Measurements from ENCODE around the gene PCK2. TPM values are rescaled to one million over a fixed set of nuclear protein-coding genes. Genes with fewer than 3 reads are reported as not detected.

PCK2 gene
- total and polyA plus RNA-seq, 4 donors: 39.8 to 250 (median 221) TPM

DNA sequence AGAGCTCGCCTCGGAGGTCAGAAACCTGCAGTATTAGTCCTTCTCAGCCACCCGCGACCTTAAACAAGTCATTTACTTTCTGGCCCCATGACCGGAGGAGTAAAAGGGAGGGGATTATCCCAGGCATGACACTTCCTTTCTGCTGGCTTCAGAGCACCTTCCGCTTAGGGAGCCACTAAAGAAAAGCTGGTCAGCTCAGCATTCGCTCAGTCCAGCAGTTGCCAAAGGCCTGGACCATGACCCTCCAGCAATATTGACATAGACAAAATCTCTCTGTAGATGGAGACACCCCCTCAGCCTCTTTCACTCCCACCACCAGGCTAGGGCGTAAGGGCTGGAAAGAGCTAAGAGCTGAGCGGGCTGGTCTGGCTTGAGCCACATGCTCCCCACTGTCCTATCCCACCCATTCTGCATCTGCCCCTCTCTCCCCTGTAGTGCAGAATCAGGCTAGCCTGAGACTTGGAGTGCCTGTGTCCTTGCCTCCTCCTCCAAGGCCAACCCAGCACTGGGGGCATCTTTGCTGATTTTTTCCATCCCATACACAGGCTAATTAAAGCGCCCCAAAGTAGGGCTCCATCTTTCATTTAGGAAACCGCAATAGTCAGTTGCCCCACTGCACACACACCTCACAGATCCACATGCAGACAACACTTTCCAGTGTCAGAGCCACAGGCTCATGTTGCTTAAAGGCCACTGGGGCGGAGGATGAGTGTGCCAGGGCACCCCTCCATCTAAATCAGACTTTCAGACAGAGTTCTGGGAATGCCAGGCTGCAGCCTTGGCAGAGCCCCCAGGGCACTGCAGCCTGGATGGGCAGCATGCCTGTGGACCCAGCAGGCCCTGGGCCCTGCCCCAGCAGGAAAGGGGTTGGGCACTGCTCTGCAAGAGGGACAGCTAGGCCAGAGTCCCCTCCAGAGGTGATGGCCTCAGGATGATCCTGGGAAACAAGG, 26.7 kb upstream of the PCK2 start:
- peaks cover 27 to 65% (median 56%) of the 10 kb centered on the region in 4 donors for H3K4me1 ChIP-seq (ENCODE audit: control insufficient read depth in 4 of 4, insufficient read depth in 4 of 4, low read length in 3 of 4)
- WGBS: 39% methylated on average over 12 of the region's 12 CpGs
- H3K27ac ChIP-seq (ENCODE audit: low read depth in 1 of 2, low read length in 2 of 2): peak overlapping the region; percentile 76 to 90
- no peaks in the 10 kb centered on the region for H3K27me3 ChIP-seq (ENCODE audit: control insufficient read depth in 4 of 4, insufficient read depth in 4 of 4, low read length in 3 of 4)
- H3K4me3 ChIP-seq (ENCODE audit: low read depth in 1 of 3, low read length in 3 of 3): peak overlapping the region; percentile 27 to 79 (median 34)
- peak overlapping the region; percentile 71 to 88 for H3K9ac ChIP-seq (ENCODE audit: low read depth in 1 of 2, low read length in 2 of 2)
- H3K36me3 ChIP-seq (ENCODE audit: control insufficient read depth in 4 of 4, insufficient read depth in 3 of 4, low read depth in 1 of 4, low read length in 3 of 4): no peaks in the 10 kb centered on the region
- DNase-seq (ENCODE audit: low spot score): no peak
- TF ChIP-seq, protein P1, sequence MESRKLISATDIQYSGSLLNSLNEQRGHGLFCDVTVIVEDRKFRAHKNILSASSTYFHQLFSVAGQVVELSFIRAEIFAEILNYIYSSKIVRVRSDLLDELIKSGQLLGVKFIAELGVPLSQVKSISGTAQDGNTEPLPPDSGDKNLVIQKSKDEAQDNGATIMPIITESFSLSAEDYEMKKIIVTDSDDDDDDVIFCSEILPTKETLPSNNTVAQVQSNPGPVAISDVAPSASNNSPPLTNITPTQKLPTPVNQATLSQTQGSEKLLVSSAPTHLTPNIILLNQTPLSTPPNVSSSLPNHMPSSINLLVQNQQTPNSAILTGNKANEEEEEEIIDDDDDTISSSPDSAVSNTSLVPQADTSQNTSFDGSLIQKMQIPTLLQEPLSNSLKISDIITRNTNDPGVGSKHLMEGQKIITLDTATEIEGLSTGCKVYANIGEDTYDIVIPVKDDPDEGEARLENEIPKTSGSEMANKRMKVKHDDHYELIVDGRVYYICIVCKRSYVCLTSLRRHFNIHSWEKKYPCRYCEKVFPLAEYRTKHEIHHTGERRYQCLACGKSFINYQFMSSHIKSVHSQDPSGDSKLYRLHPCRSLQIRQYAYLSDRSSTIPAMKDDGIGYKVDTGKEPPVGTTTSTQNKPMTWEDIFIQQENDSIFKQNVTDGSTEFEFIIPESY (IDR thresholded peaks at IDR 0.05): no peak
- peak; percentile 92 for TF ChIP-seq TAF1 (conservative IDR thresholded peaks at IDR 0.05)
- TF ChIP-seq GABPA (IDR thresholded peaks at IDR 0.05 in 1 of 2, conservative IDR thresholded peaks at IDR 0.05 in 1 of 2): no peak
- TF ChIP-seq, protein P2, sequence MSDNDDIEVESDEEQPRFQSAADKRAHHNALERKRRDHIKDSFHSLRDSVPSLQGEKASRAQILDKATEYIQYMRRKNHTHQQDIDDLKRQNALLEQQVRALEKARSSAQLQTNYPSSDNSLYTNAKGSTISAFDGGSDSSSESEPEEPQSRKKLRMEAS (IDR thresholded peaks at IDR 0.05): no peak
- TF ChIP-seq, protein P3, sequence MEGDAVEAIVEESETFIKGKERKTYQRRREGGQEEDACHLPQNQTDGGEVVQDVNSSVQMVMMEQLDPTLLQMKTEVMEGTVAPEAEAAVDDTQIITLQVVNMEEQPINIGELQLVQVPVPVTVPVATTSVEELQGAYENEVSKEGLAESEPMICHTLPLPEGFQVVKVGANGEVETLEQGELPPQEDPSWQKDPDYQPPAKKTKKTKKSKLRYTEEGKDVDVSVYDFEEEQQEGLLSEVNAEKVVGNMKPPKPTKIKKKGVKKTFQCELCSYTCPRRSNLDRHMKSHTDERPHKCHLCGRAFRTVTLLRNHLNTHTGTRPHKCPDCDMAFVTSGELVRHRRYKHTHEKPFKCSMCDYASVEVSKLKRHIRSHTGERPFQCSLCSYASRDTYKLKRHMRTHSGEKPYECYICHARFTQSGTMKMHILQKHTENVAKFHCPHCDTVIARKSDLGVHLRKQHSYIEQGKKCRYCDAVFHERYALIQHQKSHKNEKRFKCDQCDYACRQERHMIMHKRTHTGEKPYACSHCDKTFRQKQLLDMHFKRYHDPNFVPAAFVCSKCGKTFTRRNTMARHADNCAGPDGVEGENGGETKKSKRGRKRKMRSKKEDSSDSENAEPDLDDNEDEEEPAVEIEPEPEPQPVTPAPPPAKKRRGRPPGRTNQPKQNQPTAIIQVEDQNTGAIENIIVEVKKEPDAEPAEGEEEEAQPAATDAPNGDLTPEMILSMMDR (IDR thresholded peaks at IDR 0.05; ENCODE audit: low read depth, low read length, missing input control): no peak
- TF ChIP-seq YY1 (IDR thresholded peaks at IDR 0.05): peak; percentile 36
- TF ChIP-seq JUND (IDR thresholded peaks at IDR 0.05): no peak
- peak; percentile 83 for TF ChIP-seq SP1 (IDR thresholded peaks at IDR 0.05)
- TF ChIP-seq RAD21 (IDR thresholded peaks at IDR 0.05): peak in 1 of 2 donors; percentile 48
- no peak for TF ChIP-seq NR2F2 (IDR thresholded peaks at IDR 0.05)
- TF ChIP-seq, protein P4, sequence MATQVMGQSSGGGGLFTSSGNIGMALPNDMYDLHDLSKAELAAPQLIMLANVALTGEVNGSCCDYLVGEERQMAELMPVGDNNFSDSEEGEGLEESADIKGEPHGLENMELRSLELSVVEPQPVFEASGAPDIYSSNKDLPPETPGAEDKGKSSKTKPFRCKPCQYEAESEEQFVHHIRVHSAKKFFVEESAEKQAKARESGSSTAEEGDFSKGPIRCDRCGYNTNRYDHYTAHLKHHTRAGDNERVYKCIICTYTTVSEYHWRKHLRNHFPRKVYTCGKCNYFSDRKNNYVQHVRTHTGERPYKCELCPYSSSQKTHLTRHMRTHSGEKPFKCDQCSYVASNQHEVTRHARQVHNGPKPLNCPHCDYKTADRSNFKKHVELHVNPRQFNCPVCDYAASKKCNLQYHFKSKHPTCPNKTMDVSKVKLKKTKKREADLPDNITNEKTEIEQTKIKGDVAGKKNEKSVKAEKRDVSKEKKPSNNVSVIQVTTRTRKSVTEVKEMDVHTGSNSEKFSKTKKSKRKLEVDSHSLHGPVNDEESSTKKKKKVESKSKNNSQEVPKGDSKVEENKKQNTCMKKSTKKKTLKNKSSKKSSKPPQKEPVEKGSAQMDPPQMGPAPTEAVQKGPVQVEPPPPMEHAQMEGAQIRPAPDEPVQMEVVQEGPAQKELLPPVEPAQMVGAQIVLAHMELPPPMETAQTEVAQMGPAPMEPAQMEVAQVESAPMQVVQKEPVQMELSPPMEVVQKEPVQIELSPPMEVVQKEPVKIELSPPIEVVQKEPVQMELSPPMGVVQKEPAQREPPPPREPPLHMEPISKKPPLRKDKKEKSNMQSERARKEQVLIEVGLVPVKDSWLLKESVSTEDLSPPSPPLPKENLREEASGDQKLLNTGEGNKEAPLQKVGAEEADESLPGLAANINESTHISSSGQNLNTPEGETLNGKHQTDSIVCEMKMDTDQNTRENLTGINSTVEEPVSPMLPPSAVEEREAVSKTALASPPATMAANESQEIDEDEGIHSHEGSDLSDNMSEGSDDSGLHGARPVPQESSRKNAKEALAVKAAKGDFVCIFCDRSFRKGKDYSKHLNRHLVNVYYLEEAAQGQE (IDR thresholded peaks at IDR 0.05): peak; percentile 86
- peak; percentile 76 for TF ChIP-seq FOXA1 (IDR thresholded peaks at IDR 0.05)
- TF ChIP-seq HNF4A (conservative IDR thresholded peaks at IDR 0.05): peak; percentile 80 to 85
- peak; percentile 92 for TF ChIP-seq FOXA2 (IDR thresholded peaks at IDR 0.05)
- TF ChIP-seq EGR1 (IDR thresholded peaks at IDR 0.05; ENCODE audit: low read depth in 2 of 2): peak in 1 of 2 donors; percentile 28
- TF ChIP-seq HNF4G (IDR thresholded peaks at IDR 0.05): peak; percentile 79
- TF ChIP-seq, protein P5, sequence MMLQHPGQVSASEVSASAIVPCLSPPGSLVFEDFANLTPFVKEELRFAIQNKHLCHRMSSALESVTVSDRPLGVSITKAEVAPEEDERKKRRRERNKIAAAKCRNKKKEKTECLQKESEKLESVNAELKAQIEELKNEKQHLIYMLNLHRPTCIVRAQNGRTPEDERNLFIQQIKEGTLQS (IDR thresholded peaks at IDR 0.05): no peak
- peak in 1 of 2 donors; percentile 71 for TF ChIP-seq RXRA (IDR thresholded peaks at IDR 0.05)
- no peaks in the 10 kb centered on the region for H3K9me3 ChIP-seq (ENCODE audit: control insufficient read depth in 4 of 4, low read length in 3 of 4)

Data from liver (tissue), 9 donors.